Measurements from ENCODE around the gene DEXI.
A peak's percentile ranks its signal among the peaks of the same experiment; 100 is the strongest.
"Not testable (repeated sequence)": the region's sequence is repeated elsewhere in the genome, so short reads cannot be mapped to it uniquely, and the experiment has no call there.

DEXI gene

DNA sequence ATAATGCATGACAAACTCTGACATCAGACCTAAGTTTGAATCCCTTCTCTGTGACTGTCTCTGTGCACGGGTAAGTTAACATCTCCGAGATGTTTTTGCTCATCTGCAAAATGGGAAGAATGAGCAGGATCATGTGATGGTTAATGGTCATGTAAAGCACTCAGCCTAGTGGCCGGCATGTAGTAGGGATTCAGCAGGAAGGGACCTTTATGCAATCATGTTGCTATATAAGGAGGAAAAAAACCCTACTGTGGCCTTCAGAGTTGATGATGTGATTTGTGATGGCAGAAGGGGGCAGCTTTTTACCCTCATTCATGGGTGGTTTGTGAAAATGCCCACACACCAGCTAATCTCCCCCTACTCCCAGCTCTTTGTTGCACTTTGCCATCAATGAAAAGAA lies 26.2 kb upstream of the DEXI start:
- no peak for DNase-seq (ENCODE audit: low spot score)

- DNase-seq (ENCODE audit: low spot score): no peak
Measured at GRCh38 chr16:10967986-10968385, 25.7 kb upstream of the DEXI start.

DNA sequence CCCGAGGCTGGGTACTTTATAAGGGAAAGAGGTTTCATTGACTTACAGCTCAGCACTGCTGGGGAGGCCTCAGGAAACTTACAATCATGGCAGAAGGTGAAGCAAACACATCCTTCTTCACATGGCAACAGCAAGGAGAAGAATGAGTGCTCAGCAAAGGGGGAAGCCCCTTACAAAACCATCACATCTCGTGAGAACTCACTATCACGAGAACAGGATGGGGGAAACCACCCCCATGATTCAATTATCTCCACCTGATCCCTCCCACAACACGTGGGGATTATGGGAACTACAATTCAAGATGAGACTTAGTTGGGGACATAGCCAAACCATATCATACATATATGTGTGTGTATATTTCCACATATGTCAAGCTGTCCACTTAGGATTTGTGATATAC lies 24.3 kb upstream of the DEXI start:
- not testable (repeated sequence) for DNase-seq (ENCODE audit: low spot score)

DNA sequence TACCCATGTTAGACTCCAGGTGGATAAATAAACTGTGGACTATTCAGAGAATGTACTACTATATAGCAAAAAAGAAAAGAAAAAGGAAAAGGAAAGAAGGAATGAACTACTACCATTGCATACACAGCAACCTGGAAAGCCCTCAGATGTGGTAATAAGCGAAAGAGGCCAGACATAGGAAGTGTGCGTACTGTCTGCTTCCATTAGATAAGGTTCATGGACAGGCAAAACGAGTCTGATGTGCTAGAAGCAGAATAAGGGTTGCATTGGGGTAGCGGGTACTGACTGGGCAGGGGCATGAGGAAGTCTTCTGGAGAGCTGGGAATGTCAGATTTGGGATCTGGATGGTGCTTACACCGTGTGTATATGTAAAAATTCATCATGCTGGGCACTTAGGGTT lies 23.9 kb upstream of the DEXI start:
- no peak for DNase-seq (ENCODE audit: low spot score)

DNA sequence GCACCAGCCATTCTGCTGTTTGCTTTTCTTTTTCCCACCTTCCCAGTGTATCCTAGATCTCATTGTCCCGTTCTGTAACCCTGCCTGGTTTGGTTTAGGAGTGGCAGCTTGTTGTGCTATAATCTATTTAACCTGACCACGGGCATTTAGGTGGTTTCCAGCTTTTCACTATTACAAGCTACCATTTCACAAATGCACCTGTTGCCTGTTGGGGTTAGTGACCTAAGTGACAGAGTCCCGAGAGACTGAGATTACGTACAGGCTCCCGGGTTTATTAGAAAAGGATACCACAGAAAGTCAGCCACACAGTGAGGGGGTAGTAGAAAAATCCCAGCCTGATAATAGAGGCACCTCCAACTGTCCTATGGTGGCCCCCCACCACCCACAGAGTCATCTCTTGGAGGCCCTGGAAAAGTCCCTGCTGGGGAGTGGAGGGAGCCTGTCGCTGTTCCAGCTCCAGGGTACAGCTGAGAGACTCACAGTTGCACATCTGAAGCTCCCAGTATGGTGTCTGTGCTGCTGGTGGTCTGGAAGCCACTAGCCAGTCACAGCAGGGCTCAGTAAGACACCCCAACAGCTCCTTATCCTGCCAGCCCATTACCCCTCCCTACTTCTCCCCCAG lies 23.3 kb upstream of the DEXI start:
- DNase-seq (ENCODE audit: low spot score): no peak

GRCh38 chr16:10964891-10965326 lies 22.6 kb upstream of the DEXI start:
- no peak for DNase-seq (ENCODE audit: low spot score)

GRCh38 chr16:10964039-10964890 lies 22.0 kb upstream of the DEXI start:
- DNase-seq (ENCODE audit: low spot score): peak; percentile 78

DNA sequence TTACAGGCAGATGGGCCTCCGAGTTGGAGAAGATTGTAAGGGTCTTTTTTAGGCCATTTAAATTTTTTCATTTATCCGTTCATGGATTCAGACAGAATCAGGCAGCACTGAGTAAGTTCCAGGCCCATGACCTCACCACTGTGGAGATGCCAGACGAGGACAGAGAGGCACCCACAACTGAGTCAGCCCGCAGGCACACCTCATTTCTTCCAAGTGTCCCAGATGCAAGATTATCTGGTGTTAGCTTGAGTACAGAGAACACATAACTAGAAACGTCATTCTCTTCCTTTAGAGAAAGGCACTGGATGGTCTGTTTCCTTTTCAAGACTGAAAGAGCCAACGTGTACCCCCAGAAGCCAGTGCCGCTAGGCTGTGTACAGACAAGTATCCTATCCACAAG lies 19.0 kb upstream of the DEXI start:
- DNase-seq (ENCODE audit: low spot score): no peak

- no peak for DNase-seq (ENCODE audit: low spot score)
Measured at GRCh38 chr16:10959161-10959560, 16.9 kb upstream of the DEXI start.

- peak; percentile 49 for DNase-seq (ENCODE audit: low spot score)
Measured at GRCh38 chr16:10957771-10958482, 15.7 kb upstream of the DEXI start.

DNA sequence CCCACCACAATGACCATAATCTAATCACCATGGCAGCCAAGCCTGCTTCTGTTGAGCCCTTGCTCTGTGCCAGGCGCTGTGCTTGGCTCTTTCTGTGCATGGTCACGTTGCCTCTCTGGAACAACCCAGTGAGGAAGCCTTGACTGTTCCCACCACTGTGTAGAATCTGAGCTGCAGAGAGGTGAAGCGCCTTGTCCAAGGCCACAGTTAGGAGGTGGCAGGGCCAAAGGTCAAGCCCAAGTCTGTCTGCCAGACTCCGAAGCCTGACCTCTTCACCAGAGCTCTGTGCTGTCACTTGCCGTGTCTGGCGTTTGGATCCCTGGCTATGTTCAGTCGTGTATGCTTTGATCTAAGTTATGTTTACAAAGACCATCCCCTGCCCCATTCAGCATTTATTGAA lies 12.6 kb upstream of the DEXI start:
- no peak for DNase-seq (ENCODE audit: low spot score)

- no peak for DNase-seq (ENCODE audit: low spot score)
Measured at GRCh38 chr16:10951026-10951425, 8.8 kb upstream of the DEXI start.

DNA sequence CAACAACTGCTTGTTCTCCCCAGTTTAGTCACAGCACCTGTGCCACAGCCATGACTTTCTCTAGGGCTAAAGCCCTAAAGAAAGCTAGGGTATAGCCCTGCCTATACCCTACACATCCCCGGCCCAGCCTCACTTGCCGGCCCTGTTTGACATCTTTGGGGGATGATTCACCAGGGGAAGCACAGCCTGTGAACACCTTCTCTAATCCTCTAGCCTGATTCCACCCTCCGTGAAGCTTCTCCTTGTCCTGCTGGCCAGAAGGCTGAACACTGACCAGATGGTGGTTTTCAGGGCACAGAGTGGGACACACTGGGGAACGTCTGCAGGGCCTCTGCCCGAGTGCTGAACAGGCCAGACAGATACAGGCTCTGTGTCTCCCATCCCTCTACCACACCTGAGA lies 8.1 kb upstream of the DEXI start:
- no peak for DNase-seq (ENCODE audit: low spot score)

DNA sequence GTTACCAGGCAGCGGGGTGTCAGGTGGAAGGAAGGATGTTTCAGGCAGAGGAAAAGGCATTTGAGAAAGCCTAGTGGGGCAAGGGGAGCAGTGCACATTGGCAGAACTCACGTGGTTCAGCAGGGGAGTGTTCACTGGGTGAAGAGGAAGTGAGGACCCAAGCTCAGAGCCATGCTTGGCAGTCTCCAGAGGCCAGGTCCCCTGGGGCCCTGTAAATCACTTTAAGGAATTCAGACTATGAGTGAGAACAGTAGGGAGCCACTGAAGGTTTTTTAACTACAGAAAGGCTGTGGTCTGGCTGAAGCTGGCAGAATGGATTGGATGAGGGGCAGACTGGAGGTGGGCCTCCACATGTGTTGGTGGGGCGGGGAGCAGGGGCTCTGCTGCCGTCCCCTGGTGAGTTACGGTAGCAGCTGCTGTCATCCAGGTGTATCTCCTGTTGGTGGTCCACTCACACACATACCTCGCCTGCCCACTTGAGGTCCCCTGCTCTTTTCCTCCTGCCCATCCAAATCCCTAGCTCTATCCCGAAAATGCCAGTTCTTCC lies 7.2 kb upstream of the DEXI start:
- DNase-seq (ENCODE audit: low spot score): no peak

DNA sequence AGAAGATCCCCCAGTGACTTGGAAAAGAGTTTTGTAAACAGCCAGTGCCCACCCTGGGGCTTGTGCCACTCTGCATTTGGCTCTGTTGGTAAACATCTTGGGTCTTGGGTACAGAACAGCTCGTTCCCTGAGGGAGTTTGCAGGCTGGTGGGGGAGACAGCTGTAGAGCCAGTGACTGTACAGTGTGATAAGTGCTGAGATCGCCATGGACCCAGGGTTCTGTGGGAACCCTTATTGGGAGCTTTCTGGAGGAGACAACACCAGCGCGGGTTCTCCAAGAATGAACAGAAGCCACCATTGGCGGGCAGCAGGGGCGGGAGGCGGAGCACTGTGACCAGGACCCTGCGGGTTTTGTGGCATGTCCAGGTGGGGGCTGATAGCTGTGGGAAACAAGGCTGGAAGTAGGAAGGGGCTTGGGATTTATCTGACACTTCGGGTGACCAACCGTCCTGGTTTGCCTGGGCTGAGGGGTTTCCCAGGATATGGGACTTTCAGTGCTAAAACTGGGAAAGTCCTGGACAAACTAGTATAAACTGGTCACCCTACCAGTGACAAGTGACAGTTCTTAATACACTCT lies 5.0 kb upstream of the DEXI start:
- no peak for DNase-seq (ENCODE audit: low spot score)

DNA sequence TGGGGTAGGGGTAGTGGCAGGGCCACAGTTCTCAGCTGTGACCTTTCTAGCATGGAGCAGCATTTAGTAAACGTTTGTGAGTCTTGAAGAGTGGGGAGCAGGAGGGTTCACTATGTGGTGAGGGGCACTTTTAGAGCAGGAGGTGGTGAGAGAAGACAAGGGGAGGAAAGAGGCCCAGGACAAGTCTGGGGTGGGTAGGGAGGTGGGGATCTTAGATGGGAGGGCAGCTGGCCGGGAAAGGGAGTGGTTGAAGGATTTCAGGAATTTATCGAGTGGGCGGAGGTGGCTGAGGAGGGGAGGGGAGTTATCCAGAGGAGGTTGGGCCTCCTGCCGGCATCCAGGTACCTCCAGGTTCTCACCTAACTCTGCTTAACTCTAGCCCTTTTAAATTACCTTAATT lies 4.0 kb upstream of the DEXI start:
- no peak for DNase-seq (ENCODE audit: low spot score)

DNA sequence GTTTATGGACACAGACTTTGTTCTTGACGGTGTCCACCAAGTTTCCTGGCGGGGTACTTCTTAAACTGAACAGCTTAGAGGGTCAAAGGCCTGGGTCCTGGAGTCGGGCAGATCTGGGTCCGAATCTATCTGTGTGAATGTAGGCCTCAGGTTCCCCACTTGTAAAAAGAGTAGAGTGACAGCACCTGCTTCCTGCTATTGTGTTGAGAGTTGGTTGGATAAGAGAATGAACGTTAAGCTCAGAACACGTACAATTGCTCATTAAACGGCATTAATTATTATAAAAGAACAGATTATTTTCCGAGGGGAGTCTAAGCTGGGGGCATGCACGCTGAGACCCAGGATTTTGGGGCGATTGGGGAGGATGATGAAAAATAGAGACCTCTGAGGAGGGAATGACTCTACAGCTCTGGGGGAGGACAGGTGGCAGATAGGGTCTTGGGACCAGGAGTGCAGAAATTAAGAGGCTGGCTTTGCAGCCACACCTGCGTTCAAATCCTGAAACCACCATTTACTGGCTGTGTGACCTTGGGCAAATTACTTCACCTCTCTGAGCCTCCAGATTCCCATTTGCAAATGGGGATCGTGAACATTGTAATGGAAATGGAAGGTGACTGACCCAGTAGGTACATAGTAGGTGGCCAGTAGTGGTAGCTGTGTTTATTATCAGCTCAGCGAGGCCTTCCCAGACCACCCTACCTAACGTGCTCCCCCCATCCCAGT lies 3.0 kb upstream of the DEXI start:
- no peak for DNase-seq (ENCODE audit: low spot score)

- peak; percentile 98 for DNase-seq (ENCODE audit: low spot score)
Measured at GRCh38 chr16:10944249-10945064, 2.2 kb upstream of the DEXI start, which contains the start of gene CLEC16A. TSS of gene CLEC16A (plus strand) at chr16:10944564. CDS start at chr16:10944718, 154 bp downstream.

- no peak for DNase-seq (ENCODE audit: low spot score)
Measured at GRCh38 chr16:10943064-10943353, 741 bp upstream of the DEXI start.

- not testable (repeated sequence) for DNase-seq (ENCODE audit: low spot score)
Measured at GRCh38 chr16:10941935-10942351, 325 bp downstream of the DEXI start.
